Measurements from ENCODE around the gene TMEM175.

- TF ChIP-seq CTCF (IDR thresholded peaks at IDR 0.05) (no peak), POLR2AphosphoS5 (IDR thresholded peaks at IDR 0.05; ENCODE audit: insufficient read depth in 1 of 2, low read depth in 1 of 2) (no peak)
These were observed 20.3 kb upstream of the TMEM175 start for GRCh38 chr4:911871-912490.

Measured in vagina (tissue), 2 donors.